IMR-90 (cell line): ENCODE results near the gene CMIP.

Source experiments
- BHLHE40 ChIP-seq: fragments of 150-350 bp; IDR thresholded peaks from 2 replicates; pipeline ENCODE4 v1.6.1; 2016; ENCODE audit warnings: mild to moderate bottlenecking, low read depth, low read length
- CEBPB ChIP-seq: IDR thresholded peaks from 2 replicates; pipeline ENCODE4 v1.6.1; 2012; ENCODE audit warnings: low read depth, low read length, improper control_type of control experiment
- CHD1 ChIP-seq: IDR thresholded peaks from 2 replicates; pipeline ENCODE4 v1.6.1; 2012; ENCODE audit warnings: low read depth, low read length, improper control_type of control experiment
- FOS ChIP-seq: fragments of 150-350 bp; IDR thresholded peaks from 2 replicates; pipeline ENCODE4 v1.6.1; 2016; ENCODE audit warnings: low read depth, low read length
- MAFK ChIP-seq: IDR thresholded peaks from 2 replicates; pipeline ENCODE4 v1.6.1; 2012; ENCODE audit warnings: low read depth, low read length, improper control_type of control experiment
- MAZ ChIP-seq: IDR thresholded peaks from 2 replicates; pipeline ENCODE4 v1.6.1; 2012; ENCODE audit warnings: low read depth, mild to moderate bottlenecking, low read length, improper control_type of control experiment, moderate library complexity, borderline replicate concordance
- POLR2A ChIP-seq: IDR thresholded peaks from 2 replicates; pipeline ENCODE4 v1.6.1; 2012; ENCODE audit warnings: mild to moderate bottlenecking, low read depth, low read length
- RAD21 ChIP-seq: IDR thresholded peaks from 2 replicates; pipeline ENCODE4 v1.6.1; 2012; ENCODE audit warnings: low read length, improper control_type of control experiment
- RCOR1 ChIP-seq: IDR thresholded peaks from 2 replicates; pipeline ENCODE4 v1.6.1; 2012; ENCODE audit warnings: mild to moderate bottlenecking, low read length, improper control_type of control experiment; ENCODE audit not compliant: insufficient replicate concordance
- RFX5 ChIP-seq: IDR thresholded peaks from 2 replicates; pipeline ENCODE4 v1.8.0; 2012; ENCODE audit warnings: low read depth, mild to moderate bottlenecking, low read length, moderate library complexity
- SMC3 ChIP-seq: fragments of 150-350 bp; IDR thresholded peaks from 2 replicates; pipeline ENCODE4 v1.6.1; 2016; ENCODE audit warnings: low read depth, mild to moderate bottlenecking, antibody characterized with exemption, low read length, moderate library complexity
- TF ChIP-seq, protein P1 (sequence below): conservative IDR thresholded peaks from 2 replicates; pipeline ENCODE4 v1.5.1; 2012; ENCODE audit warnings: mild to moderate bottlenecking, low read depth, low read length, improper control_type of control experiment
- TF ChIP-seq, protein P2 (sequence below): fragments of 150-350 bp; IDR thresholded peaks from 2 replicates; pipeline ENCODE4 v1.6.1; 2016; ENCODE audit warnings: low read depth, mild to moderate bottlenecking, low read length, moderate library complexity, borderline replicate concordance
- TF ChIP-seq, protein P3 (sequence below): fragments of 150-350 bp; IDR thresholded peaks from 2 replicates; pipeline ENCODE4 v1.6.1; 2017; ENCODE audit warnings: mild to moderate bottlenecking, antibody characterized with exemption, low read length, low read depth

DNA sequence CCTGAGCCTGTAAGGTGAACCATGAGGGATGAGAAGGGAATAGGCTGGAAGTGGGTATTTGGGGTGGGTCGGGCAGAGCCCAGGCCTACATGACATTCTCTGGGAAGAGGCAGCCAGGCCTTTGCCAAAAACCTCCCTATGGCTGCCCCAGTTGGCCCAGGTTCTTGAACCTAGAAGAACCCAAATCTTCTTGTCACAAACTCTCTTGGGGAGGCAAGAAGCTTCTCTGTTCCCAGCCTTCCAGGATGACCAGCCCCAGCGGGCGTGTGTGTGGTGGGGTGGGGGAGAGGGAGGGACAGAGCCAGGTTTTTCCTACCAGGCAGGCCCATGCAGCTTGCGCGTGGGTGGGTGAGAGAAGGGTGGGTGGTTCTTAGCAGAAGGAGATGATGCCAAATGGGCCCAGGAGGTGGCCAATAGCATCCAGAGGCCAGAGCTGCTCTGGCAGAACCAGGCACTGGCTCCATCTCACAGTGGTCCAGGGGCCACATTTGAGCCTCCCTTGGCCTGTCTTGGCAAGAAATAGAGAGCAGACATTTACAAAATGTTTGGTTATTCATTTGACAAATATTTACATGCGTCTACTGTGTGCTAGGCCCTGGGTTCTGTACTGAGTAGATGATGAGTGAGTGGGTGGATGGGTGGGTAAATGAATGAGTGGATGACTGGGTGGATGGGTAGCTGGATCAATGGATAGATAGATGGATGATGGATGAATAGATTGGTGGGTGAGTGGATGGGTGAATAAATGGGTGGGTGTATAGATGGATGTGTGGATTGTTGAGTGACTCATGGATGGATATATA is 290.2 kb downstream of the CMIP start:
- TF ChIP-seq, protein P1, sequence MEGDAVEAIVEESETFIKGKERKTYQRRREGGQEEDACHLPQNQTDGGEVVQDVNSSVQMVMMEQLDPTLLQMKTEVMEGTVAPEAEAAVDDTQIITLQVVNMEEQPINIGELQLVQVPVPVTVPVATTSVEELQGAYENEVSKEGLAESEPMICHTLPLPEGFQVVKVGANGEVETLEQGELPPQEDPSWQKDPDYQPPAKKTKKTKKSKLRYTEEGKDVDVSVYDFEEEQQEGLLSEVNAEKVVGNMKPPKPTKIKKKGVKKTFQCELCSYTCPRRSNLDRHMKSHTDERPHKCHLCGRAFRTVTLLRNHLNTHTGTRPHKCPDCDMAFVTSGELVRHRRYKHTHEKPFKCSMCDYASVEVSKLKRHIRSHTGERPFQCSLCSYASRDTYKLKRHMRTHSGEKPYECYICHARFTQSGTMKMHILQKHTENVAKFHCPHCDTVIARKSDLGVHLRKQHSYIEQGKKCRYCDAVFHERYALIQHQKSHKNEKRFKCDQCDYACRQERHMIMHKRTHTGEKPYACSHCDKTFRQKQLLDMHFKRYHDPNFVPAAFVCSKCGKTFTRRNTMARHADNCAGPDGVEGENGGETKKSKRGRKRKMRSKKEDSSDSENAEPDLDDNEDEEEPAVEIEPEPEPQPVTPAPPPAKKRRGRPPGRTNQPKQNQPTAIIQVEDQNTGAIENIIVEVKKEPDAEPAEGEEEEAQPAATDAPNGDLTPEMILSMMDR: no peak
- no peak for TF ChIP-seq MAZ
- no peak for TF ChIP-seq BHLHE40
- no peak for TF ChIP-seq FOS
- TF ChIP-seq RAD21: no peak
- TF ChIP-seq, protein P2, sequence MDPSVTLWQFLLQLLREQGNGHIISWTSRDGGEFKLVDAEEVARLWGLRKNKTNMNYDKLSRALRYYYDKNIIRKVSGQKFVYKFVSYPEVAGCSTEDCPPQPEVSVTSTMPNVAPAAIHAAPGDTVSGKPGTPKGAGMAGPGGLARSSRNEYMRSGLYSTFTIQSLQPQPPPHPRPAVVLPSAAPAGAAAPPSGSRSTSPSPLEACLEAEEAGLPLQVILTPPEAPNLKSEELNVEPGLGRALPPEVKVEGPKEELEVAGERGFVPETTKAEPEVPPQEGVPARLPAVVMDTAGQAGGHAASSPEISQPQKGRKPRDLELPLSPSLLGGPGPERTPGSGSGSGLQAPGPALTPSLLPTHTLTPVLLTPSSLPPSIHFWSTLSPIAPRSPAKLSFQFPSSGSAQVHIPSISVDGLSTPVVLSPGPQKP: no peak
- no peak for TF ChIP-seq MAFK
- TF ChIP-seq SMC3: no peak
- TF ChIP-seq RFX5: no peak
- TF ChIP-seq, protein P3, sequence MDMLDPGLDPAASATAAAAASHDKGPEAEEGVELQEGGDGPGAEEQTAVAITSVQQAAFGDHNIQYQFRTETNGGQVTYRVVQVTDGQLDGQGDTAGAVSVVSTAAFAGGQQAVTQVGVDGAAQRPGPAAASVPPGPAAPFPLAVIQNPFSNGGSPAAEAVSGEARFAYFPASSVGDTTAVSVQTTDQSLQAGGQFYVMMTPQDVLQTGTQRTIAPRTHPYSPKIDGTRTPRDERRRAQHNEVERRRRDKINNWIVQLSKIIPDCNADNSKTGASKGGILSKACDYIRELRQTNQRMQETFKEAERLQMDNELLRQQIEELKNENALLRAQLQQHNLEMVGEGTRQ: no peak
- TF ChIP-seq CHD1: no peak
- no peak for TF ChIP-seq POLR2A
- TF ChIP-seq CEBPB: no peak
- no peak for TF ChIP-seq RCOR1
